RPMI7951 (cell line): ENCODE results near the gene TMEM203. TPM values are rescaled to one million over a fixed set of nuclear protein-coding genes. Genes with fewer than 3 reads are reported as not detected.

ENCODE experiments used
- DNase-seq: peaks from one replicate; pipeline ENCODE4 v3.0.0-alpha.2; 2012; ENCODE audit warnings: low read depth
- total RNA-seq: library from RNA; depleted of rRNA; stranded (reverse); fragments of >200 nt; shearing (Covaris generic); gene quantifications from 2 replicates; pipeline ENCODE4 v1.2.3, GENCODE V29; 2014

The TMEM203 gene
- total RNA-seq, 1 experiment from 2014 or later, result 40.0 TPM

- DNase-seq, result no peak
Observed at GRCh38 chr9:137198051-137198901, 7.2 kb downstream of the TMEM203 start.

GRCh38 chr9:137195525-137196220, 9.8 kb downstream of the TMEM203 start:
- DNase-seq, result no peak

GRCh38 chr9:137194909-137195308, 10.5 kb downstream of the TMEM203 start:
- no peak for DNase-seq

- DNase-seq, result no peak
Observed at GRCh38 chr9:137194388-137194787, 11.1 kb downstream of the TMEM203 start.

GRCh38 chr9:137193771-137194170, 11.7 kb downstream of the TMEM203 start:
- no peak for DNase-seq

- no peak for DNase-seq
Observed at GRCh38 chr9:137192859-137193258, 12.6 kb downstream of the TMEM203 start.

- no peak for DNase-seq
Observed at GRCh38 chr9:137192448-137192780, 13.0 kb downstream of the TMEM203 start.

GRCh38 chr9:137191691-137192447, 13.6 kb downstream of the TMEM203 start:
- no peak for DNase-seq

- no peak for DNase-seq
Observed at GRCh38 chr9:137191245-137191644, 14.2 kb downstream of the TMEM203 start.

- DNase-seq, result no peak
Observed at GRCh38 chr9:137190315-137190856, 15.1 kb downstream of the TMEM203 start.

GRCh38 chr9:137189297-137190295, 15.9 kb downstream of the TMEM203 start:
- no peak for DNase-seq

- peak; percentile 89 for DNase-seq
Observed at GRCh38 chr9:137188490-137189296, 16.8 kb downstream of the TMEM203 start, which contains the start of the genes ANAPC2 and SSNA1. Gene ANAPC2 (minus strand): TSS chr9:137188560. CDS start chr9:137188532, 28 bp downstream. Gene SSNA1 (plus strand): TSS chr9:137188676. CDS start chr9:137188727, 51 bp downstream.

- no peak for DNase-seq
Observed at GRCh38 chr9:137188086-137188489, 17.4 kb downstream of the TMEM203 start.

GRCh38 chr9:137187386-137187785, 18.1 kb downstream of the TMEM203 start:
- DNase-seq, result no peak

- no peak for DNase-seq
Observed at GRCh38 chr9:137186385-137186784, 19.1 kb downstream of the TMEM203 start.

- no peak for DNase-seq
Observed at GRCh38 chr9:137185921-137186320, 19.5 kb downstream of the TMEM203 start.

- no peak for DNase-seq
Observed at GRCh38 chr9:137184881-137185660, 20.4 kb downstream of the TMEM203 start.

- DNase-seq, result no peak
Observed at GRCh38 chr9:137183980-137184595, 21.4 kb downstream of the TMEM203 start.

GRCh38 chr9:137182836-137183235, 22.6 kb downstream of the TMEM203 start:
- no peak for DNase-seq
